ENCODE data around the gene CASP3.

The CASP3 gene

DNA sequence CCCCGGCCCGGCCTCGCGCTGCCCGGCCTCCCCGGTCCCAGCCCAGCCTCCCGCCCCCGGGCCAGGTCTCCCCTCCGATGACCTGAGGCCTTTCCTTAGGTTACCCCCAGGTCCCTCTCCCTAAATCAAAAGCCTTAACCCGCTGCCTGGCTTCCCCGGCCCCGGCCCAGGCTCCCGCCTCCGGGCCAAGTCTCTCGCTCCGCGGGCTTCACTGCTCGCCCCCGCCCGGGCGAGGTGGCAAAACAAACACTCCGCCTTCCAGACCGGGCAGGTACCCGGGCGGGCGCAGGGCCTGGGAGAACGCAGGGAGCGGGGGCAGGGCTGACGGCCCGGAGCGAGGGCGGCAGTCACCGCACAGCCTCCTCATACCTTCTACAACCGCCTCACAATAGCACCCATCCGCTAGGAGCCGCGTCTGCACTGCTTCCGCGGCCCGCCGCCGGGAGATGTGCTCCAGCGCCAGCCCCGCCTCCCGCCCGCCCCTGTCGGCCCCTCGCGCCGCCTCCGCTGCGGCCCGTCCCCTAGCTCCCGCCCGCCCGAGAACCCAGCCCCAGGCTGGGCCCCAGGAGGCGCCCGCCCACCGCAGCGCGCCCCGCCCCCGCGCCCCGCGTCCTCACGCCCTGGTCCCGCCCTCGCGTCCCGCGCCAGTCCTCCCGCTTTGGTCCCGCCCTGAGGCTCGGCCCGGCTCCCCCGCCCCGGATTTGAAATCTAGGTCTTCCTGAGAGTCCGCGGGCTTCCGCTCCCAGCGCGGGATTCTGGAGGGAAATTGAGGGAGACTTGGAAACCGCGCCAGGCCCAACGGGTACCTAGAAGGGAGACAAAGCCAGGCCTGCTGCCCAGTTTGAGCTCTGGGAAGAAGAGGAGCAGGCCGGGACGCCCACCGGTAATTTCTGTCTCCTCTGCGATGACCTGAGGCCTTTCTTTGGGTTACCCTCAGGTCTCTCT, at the start of gene CASP3, which contains the start of gene PRIMPOL:
Gene CASP3, minus strand, starts transcription at position 422 of the 945 bp plus-strand sequence. CDS start 10,994 bp downstream, outside the sequence.
Gene PRIMPOL, plus strand, starts transcription at position 713 of the 945 bp plus-strand sequence. CDS start 7,403 bp downstream, outside the sequence.
- peak; percentile 97 for DNase-seq

DNA sequence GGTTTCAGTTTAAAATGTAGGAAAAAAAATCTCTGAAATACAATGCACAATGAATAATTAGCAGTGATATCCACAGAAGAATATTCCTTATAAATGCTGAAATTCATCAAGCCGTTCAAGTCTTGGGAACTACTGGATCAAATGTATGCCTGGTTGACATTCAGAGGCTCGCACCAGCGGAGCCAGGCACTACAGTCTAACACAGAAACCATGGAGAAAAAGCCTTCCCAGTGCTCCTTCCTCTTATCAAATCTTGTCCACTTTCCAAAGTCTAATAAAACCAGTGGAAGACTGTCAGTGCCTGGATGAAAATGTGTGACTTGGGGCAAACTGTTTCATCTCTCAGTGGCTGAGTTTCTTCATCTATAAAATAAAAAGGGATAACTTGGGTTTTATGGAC, 48.7 kb upstream of the CASP3 start:
- DNase-seq, result no peak

DNA sequence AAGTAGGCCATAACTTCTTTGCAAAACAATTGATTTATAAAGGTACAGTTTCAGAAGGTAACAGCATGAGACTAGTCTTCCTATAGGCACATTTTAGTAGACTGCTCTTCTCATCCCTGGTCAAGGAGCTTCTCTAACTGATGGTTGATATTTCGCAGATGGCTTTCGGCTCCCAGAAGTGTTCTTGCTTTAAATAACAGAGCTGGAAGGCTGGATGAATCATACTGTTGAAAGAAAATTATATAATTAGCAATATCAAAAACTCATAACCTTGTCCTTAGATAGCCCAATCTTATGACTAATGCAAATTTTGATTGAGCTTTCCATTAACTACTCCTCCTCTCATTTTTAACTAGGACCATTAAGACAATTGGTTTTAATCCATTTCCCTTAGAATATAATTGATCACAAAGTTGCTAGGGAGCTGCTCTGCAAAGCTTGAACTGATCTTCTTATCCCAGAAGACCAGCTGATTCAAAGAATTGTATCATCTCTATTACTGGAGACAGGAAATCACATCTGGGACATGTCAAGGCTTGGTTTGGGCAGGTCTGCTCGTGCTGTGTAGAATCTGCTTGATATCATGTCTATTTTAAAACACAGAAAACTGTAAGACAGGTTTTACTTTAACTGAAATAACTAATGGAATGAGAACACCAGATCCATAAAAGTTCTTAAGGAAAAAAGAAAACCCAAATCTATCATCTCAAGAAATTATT, 46.1 kb upstream of the CASP3 start:
- no peak for DNase-seq

DNA sequence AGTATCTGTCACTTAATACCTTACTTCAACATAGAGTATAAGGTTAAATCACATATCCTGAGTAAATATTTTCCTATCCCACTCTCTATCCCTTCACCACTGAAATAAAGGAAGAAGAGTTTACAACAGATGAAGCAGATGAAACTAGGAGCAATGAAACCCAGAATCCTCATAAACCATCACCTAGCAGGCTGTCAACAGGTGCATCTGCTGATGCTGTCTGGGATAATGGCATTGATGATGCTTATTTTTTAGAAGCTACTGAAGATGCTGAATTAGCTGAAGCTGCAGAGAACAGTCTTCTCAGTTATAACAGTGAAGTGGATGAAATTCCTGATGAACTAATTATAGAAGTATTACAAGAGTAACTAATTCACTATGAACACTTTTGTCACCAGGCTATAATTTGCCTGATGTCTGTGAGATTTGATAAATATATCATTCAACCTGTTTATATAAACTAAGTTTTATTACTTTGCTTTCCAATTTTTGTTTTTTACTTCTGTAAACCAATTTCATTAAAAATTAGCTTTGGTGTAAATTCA, 45.2 kb upstream of the CASP3 start:
- no peak for DNase-seq

DNA sequence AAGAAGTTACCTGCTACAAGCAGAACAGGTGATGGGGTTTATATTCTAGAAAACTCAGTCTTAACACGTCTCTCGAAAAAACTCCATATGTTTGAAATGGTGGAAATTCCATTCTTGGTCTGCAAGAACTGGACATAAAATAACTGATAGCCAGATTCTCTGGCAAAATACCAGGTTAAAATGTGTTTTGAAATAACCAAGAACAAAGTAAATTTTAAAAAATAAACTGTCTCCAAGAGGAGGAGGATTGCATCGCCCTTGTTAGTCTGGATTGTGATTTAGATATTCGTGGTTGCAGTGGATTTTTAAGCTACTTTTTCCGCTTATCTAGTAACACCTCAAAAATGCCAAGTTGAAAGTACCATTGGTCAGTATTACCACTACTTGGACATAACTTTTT, 43.8 kb upstream of the CASP3 start:
- DNase-seq, result no peak

DNA sequence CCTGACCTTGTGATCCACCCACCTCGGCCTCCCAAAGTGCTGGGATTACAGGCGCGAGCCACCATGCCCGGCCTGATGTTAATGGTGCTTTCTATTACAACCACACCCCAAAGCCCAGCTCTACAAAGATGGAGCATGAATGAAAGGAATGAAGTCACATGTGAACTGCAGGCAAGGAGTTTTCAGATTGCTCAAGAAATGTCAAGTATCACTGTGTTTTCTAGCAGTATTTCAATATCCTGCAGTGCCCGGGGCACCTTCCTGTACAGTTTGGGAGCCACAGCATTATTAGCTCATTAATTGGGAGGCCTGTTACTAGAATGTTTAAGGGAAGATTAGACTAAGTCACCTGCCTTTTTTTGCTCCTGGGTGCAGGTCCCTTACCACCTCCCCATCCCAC, 40.4 kb upstream of the CASP3 start:
- DNase-seq, result no peak

DNA sequence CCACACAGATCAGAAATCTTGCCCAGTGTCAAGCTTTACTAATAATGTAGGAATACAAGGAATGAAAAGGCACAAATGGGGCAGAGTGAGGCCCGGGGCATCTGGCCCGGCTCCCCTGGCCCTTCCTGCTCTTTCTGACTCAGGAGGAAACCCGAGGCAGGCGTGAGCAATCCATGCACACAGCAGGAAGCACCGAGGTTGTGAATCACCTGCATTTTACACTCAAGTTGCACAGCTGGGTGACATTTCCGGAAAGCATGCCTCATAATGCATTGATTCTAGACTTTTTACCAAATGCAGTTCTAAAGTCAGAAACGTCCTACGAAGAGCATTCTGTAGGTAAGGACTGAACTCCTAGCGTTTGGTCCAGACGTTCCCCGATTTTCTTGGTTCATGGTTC, 39.2 kb upstream of the CASP3 start:
- DNase-seq, result no peak

DNA sequence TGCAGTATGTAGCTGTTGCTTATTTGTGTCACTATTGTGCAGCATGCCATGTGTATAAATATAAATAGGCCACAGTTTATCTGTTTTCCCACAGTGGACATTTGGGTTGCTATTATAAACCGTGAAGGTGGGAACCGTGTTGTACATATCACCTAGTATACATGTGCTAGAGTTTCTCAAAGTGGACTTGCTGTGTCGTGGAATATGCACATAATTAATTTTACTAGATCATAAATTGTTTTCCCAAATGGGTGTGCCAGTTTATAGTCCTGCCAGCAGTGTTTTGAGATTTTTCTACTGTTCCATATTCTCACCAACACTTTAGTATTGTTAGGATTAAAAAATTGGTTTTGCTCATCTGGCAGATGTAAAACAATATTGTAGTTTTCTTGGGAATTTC, 38.8 kb upstream of the CASP3 start:
- no peak for DNase-seq

DNA sequence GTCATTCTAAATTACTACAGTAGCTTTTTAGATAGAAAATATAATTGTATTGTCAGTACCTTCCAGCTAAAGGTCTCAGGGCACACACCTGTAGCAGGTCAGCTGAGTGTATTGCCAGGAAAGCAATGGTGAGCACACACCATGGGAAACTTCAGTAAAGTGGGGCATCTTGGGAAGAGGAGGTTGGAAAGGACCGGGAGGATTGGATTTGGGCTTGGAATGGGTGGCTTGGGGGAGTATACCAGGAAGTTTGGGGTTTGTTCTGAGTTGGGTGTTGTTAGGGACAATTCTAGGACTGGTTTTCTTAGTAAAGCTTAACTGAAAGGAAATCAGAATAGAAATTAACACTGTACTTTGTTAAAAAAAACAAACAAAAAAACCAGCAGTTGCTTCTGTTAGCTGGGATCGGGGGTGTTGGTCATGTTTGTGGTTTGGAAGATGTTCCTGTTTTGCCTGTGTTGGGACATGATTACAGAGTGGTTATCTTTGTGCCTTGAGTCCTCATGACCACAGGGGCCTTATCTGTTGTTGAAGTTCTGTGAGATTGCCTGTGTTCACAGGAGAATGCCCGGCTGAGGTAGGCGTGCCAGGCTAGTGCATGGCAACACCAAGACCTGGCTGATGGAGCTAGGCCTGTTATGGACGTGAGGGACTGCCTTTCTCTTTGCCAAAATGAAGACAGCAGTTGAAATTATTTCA, 35.4 kb upstream of the CASP3 start:
- peak; percentile 4 for DNase-seq

DNA sequence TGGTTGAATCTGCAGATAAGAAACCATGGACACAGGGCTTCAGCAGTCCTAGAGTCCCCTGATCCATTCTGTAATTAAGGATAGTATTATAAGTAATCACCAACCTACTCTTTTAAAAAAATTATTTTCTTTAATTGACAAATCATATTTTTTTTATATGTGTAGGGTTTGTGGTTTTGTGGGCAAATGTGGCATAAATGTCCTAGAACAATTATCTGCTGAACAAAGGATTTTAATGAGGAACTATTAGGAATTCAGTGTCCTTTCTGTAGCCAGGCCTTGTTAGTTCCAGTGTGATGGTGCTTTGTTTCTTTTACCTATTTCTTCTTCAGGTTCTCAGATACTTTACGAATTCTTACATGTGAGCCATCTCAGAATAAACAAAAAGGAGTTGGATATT, 32.7 kb upstream of the CASP3 start:
- DNase-seq, result no peak

DNA sequence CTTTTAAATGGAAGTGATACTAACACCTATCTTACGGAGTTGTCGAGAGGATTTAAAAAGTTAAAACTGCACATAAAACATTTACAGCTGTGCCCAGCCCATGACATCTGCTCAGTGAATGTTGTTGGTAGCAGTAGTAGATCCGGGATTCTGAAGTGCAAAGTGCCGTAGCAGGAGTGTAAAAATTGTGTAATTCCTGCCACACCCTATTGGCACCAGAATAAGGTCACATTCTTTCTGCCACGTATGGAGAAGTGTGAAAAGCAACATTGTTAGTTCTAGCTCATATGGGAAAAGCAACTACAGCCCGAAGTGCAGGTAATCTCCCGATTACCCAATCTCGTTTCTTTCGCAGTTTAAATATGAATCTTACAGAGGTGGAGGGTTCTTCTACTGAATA, 31.5 kb upstream of the CASP3 start:
- no peak for DNase-seq

DNA sequence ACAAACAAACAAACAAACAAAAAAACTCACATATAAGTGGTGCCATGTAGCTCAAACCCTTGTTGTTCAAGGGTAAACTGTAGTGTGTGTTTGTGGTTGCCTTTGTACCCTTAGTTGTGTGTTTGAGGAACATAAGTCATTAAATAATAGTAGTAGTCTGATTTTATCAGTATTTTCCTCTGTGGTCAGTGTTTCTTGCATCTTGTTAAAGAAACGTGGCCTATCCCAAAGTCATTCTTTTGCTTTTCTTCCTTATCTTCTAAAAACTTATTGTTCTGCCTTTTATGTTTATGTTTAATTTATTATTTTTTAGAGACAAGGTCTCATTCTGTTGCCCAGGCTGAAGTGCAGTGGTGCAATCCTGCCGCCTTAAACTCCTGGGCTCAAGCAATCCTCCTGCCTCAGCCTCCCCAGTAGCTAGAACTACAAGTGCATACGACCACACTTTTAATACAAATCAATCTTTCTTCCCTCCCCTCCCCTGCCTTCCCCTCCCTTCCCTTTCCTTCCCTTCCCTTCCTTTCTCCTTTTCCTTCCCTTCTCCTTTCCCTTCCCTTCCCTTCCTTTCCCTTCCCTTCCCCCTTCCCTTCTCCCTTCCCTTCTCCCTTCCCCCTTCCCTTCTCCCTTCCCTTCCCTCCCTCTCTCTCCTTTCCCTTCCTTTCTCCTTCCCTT, 26.7 kb upstream of the CASP3 start:
- no peak for DNase-seq

DNA sequence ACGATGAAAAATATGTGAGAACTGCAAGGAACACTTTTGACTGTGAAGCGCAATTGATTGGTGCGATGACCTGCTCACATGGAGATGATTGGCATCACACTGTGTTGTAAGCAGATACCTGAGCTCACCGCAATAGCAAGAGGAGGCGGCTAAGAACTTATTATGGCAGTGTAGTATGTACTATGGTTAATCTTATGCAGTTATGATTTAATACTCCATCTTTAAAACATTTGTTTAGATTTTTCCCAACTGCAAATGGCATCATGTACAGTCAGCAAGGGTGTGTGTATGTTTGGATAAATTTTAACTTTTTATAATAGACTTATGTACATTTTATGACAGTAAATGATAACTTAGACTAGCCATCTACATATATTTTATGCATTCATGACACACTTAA, 25.8 kb upstream of the CASP3 start:
- no peak for DNase-seq

DNA sequence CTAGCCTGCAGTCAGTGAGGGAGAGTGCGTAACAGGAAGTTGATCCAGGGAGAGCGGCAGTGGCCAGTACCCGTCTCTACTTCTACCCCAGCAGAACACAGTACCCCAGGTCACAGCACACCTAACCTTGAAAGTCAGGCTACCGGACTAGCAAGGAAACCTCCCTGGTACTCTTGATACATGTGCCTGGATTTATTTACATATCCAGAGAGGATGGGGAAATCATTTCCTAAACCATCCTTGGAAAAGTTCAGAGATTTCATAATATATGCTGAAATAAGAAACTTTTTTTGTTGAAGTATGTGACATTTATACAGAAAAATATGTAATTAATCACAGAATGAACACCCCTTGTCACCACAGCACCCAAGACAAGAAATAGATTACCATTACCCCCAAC, 24.8 kb upstream of the CASP3 start:
- no peak for DNase-seq

DNA sequence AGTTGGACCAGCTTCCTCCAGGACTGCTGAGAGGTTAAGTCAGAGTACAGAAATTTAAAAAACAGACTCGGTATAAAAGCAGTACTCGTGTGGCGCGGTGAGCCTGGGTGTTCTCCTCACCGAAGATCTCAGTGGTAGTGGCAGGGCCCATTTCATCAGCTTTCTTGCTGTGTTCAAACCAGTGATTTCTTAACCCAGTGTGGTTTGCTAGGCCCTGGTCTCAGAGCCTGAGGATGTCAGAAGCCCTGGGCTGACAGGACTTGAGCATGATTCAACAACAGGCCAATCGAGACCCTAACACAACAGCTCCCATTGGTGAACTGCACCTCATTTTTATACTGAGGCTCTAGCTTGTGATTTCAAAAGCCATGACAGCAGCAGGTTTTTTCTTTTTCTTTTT, 23.5 kb upstream of the CASP3 start:
- DNase-seq, result no peak

DNA sequence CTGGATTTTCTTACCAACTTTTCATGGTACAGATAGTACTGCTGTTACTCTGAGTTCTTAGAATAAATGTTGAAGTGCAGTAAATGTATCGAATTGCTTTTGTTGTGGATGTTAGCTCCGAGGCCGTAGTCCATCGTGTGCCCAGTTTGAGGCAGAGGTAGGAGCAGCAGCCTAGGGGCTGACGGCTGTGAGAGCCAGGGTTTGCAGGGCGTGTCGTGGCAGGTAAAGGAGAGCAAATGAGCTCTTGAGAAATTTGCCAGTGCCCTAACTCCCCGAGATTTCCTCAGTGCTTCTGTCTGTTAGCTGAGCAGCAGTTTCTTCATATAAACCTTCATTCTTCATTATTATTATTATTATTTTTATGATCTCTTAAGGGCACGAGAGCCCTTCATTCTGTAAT, 21.9 kb upstream of the CASP3 start:
- no peak for DNase-seq

DNA sequence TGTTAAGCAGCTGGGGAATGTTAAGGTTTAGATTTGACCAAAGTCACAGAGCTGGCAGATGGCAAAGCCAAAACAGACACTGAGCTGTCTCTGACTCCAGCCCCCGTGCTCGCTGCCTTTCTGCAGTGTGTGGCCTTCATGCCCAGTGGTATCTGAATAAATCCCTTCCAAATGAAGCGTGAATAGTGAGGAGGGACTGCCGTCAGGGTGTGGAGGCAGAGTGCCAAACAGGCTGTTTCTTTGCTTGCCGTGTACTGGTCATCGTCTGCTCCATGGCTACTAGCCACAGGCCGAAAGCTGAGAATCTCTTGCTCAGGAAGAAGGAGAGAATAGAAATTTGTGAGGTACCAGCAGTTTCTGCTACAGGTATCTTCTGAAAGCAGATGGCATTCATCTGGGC, 20.0 kb upstream of the CASP3 start:
- DNase-seq, result no peak

DNA sequence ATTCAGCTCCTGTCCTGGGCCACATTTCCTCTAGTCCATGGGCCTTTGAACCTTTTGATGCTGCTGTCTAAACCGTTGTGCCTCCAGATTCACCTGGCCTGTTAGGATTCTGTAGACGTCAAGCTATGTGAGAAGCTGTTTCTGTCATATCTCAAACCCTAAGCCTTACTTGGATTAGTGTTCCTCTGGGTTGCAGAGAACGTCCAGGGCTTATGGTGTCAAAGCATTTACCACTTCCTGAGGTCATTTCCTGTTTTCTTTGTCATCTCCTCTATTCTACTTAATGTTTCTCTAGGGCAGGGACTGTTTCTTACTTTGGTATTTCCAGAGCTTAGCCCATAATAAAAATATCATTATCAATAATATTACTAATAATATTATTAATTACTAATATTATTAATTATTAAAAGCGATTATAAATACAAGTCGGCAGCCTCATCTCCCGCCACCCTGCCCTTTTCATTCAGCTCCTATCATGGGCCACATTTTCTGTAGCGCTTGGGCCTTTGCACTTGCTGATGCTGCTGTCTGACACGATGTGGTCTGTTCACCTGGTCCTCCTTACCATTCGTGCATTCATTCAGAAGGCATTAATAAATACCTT, 19.4 kb upstream of the CASP3 start:
- DNase-seq, result peak; percentile 48

DNA sequence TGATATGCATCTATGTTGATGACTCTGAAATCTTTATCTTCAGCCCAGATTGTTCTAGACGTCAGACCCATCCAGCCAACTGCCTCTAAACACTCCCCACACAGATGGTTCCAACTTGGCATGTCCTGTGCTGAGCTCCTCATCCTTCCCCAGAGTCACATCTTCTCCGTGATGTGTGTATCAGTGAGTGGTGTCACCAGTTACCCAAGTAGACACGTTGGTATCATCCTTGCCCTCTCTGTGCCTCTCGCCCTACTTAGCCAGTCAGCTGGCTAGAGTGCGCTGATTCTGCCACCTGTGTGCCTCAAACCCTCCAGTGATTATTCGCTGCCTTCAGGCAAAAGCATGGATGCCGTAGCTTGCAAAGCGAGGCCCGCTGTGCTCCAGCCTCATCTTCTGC, 18.8 kb upstream of the CASP3 start:
- no peak for DNase-seq

DNA sequence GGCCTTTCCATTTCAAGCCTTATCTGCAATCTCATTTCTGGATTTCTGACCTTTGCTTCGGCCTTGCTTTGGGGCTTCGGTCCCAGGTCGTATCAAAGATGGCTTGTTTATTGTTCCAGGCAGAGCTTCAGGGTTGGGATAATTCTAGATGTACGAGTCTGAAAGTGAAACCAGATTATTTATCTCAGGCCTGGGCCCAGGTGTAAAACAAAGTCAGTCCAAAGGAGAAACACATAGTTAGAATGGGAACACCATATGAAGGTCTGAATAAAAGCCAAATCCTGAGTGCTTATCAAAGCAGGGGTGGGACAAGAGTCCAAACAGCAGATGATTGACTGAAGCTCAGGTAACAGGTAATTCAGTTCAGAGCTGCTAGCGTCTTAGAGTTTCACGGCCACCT, 17.4 kb upstream of the CASP3 start:
- DNase-seq, result no peak

DNA sequence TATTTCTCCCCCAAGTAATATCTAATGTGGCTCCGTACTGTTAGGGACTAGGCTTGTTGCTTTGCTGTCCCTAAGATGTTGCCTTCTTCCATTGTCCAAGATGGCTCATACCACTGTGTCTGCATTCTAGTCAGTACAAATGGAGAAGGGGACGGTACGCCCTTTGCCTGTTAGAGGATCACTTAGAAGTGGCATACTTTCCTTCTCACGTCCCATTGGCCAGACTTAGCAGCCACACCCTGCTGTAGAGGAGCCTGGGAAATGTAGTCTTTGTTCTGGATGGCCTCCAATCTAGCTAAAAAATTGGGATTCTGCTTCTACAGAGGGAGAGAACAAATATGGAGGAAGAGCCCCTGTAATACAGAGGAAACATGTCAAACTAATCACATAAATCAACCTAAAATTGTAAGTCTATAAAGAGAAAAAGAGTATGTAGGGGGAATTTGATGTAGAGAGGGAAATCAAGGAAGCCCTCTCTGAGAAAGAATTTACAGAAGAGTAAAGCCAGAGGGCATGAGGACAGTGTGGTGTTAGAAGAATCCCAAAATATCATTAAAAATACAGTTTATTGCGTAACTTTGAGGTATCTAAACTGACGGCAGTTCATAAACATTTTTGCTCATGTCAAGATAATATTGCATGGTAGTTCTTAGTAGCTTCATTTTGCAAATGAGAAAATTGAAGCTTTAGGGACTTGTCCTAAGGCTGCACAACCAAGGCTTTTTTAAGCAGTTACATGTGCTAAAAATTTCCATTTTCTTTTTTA, 15.4 kb upstream of the CASP3 start:
- no peak for DNase-seq
